Liver (tissue), 9 donors: ENCODE data around the gene FSCN2. TPM values are rescaled to one million over a fixed set of nuclear protein-coding genes. Genes with fewer than 3 reads are reported as not detected.

Source experiments
- DNase-seq: peaks from one replicate; pipeline ENCODE4 v3.0.0-alpha.2; 2017; ENCODE audit warnings: low spot score
- H3K27ac ChIP-seq, 2 donors: one replicate each; pipeline ENCODE4 v1.7.0; 2013; ENCODE audit warnings: inconsistent platforms in 2 of 2, low read length in 2 of 2, control low read depth in 1 of 2, low read depth in 1 of 2, mild to moderate bottlenecking in 1 of 2
- H3K27me3 ChIP-seq, 4 donors: one replicate each; pipeline versions ENCODE4 v1.6.1 to v1.7.0; 2013; ENCODE audit warnings: low read length in 3 of 4, inconsistent platforms in 1 of 4, mild to moderate bottlenecking in 1 of 4, moderate library complexity in 1 of 4; ENCODE audit not compliant: control insufficient read depth in 4 of 4, insufficient read depth in 4 of 4
- H3K36me3 ChIP-seq, 4 donors: one replicate each; pipeline versions ENCODE4 v1.6.1 to v1.7.0; 2013; ENCODE audit warnings: low read length in 3 of 4, mild to moderate bottlenecking in 3 of 4, low read depth in 1 of 4, moderate library complexity in 1 of 4; ENCODE audit not compliant: control insufficient read depth in 4 of 4, insufficient read depth in 3 of 4
- H3K4me1 ChIP-seq, 4 donors: one replicate each; pipeline versions ENCODE4 v1.6.1 to v1.7.0; 2013; ENCODE audit warnings: low read length in 3 of 4, mild to moderate bottlenecking in 3 of 4, moderate library complexity in 1 of 4; ENCODE audit not compliant: control insufficient read depth in 4 of 4, insufficient read depth in 4 of 4
- H3K4me3 ChIP-seq, 3 donors: one replicate each; pipeline versions ENCODE4 v1.6.1 to v1.7.0; 2013; ENCODE audit warnings: low read length in 3 of 3, control low read depth in 1 of 3, low read depth in 1 of 3, mild to moderate bottlenecking in 1 of 3
- H3K9ac ChIP-seq, 2 donors: one replicate each; pipeline ENCODE4 v1.7.0; 2013; ENCODE audit warnings: low read length in 2 of 2, mild to moderate bottlenecking in 2 of 2, moderate library complexity in 2 of 2, control low read depth in 1 of 2, low read depth in 1 of 2
- H3K9me3 ChIP-seq, 4 donors: one replicate each; pipeline versions ENCODE4 v1.6.1 to v1.7.0; 2013; ENCODE audit warnings: low read length in 3 of 4; ENCODE audit not compliant: control insufficient read depth in 4 of 4
- CTCF ChIP-seq: fragments of 150-350 bp; IDR thresholded peaks from 2 replicates; pipeline ENCODE4 v1.5.1; 2017; ENCODE audit warnings: improper control_type of control experiment, low read depth, low read length; ENCODE audit not compliant: missing input control
- EGR1 ChIP-seq, 2 donors: IDR thresholded peaks; 2 replicates each; pipeline ENCODE4 v1.6.1; 2016 to 2018; ENCODE audit warnings: antibody characterized with exemption in 2 of 2, low read depth in 2 of 2
- FOXA1 ChIP-seq: IDR thresholded peaks from 2 replicates; pipeline ENCODE4 v1.6.1; 2016; ENCODE audit warnings: antibody characterized with exemption
- FOXA2 ChIP-seq: IDR thresholded peaks from 2 replicates; pipeline ENCODE4 v1.6.1; 2016; ENCODE audit warnings: antibody characterized with exemption
- HNF4A ChIP-seq, 2 donors: conservative IDR thresholded peaks; 2 replicates each; pipeline ENCODE4 v1.6.1; 2016; ENCODE audit warnings: antibody characterized with exemption in 2 of 2, mild to moderate bottlenecking in 2 of 2
- HNF4G ChIP-seq: IDR thresholded peaks from 2 replicates; pipeline ENCODE4 v1.6.1; 2016; ENCODE audit warnings: antibody characterized with exemption
- JUND ChIP-seq, 2 donors: IDR thresholded peaks; 2 replicates each; pipeline ENCODE4 v1.6.1; 2016; ENCODE audit warnings: antibody characterized with exemption in 2 of 2
- MAX ChIP-seq: IDR thresholded peaks from 2 replicates; pipeline ENCODE4 v1.6.1; 2016; ENCODE audit warnings: antibody characterized with exemption
- REST ChIP-seq: IDR thresholded peaks from 2 replicates; pipeline ENCODE4 v1.6.1; 2016; ENCODE audit warnings: antibody characterized with exemption, mild to moderate bottlenecking
- RXRA ChIP-seq, 2 donors: IDR thresholded peaks; 2 replicates each; pipeline ENCODE4 v1.6.1; 2017 to 2018; ENCODE audit warnings: antibody characterized with exemption in 2 of 2, mild to moderate bottlenecking in 1 of 2
- SP1 ChIP-seq: IDR thresholded peaks from 2 replicates; pipeline ENCODE4 v1.6.1; 2018; ENCODE audit warnings: antibody characterized with exemption, mild to moderate bottlenecking
- TAF1 ChIP-seq: conservative IDR thresholded peaks from 2 replicates; pipeline ENCODE4 v1.6.1; 2016; ENCODE audit warnings: antibody characterized with exemption, mild to moderate bottlenecking
- YY1 ChIP-seq: IDR thresholded peaks from 2 replicates; pipeline ENCODE4 v1.6.1; 2016; ENCODE audit warnings: antibody characterized with exemption, mild to moderate bottlenecking
- WGBS: extraction: QIAGEN DNeasy Blood & Tissue Kit; methylation state at CpG from one replicate; pipeline ENCODE4 v1.1.7; 2013; 5-methylcytosine and 5-hydroxymethylcytosine counted together
- polyA plus RNA-seq, 2 donors: library from polyadenylated mRNA; stranded (reverse) in 1 of 2; unstranded in 1 of 2; fragments of 200-250 nt in 1 of 2; fragments of >200 nt in 1 of 2; fragmentation: Nextera tagmentation in 1 of 2; extraction: Ambion mirVana in 1 of 2; gene quantifications; one replicate each; pipeline versions ENCODE4 v1.2.1 to v1.2.3, GENCODE V29; 2013 to 2015
- total RNA-seq, 2 donors: library from RNA; depleted of rRNA; stranded (reverse); fragments of >200 nt; gene quantifications; one replicate each; pipeline ENCODE4 v1.2.3, GENCODE V29; 2014
- TF ChIP-seq, protein P1 (sequence below): IDR thresholded peaks from 2 replicates; pipeline ENCODE4 v1.6.1; 2016; ENCODE audit warnings: antibody characterized with exemption
- TF ChIP-seq, protein P2 (sequence below): IDR thresholded peaks from 2 replicates; pipeline ENCODE4 v1.6.1; 2016; ENCODE audit warnings: antibody characterized with exemption
- donor health status: healthy.
- donor health status: healthy.
- donor health status: healthy.
- donor health status: healthy.
- donor health status: healthy.

The FSCN2 gene
- total and polyA plus RNA-seq, 4 donors, result 0.09 to 0.42 TPM; not detected in 2

GRCh38 chr17:81564778-81565177, 36.6 kb downstream of the FSCN2 start:
- TF ChIP-seq, protein P1, sequence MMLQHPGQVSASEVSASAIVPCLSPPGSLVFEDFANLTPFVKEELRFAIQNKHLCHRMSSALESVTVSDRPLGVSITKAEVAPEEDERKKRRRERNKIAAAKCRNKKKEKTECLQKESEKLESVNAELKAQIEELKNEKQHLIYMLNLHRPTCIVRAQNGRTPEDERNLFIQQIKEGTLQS, result no peak
- TF ChIP-seq CTCF, result no peak
- no peak for TF ChIP-seq FOXA2
- no peak for TF ChIP-seq YY1
- TF ChIP-seq REST, result no peak
- TF ChIP-seq HNF4G, result no peak
- TF ChIP-seq JUND (IDR thresholded peaks at IDR 0.05), result no peak
- TF ChIP-seq TAF1, result no peak
- TF ChIP-seq HNF4A (conservative IDR thresholded peaks at IDR 0.05), result no peak
- TF ChIP-seq SP1, result no peak
- TF ChIP-seq, protein P2, sequence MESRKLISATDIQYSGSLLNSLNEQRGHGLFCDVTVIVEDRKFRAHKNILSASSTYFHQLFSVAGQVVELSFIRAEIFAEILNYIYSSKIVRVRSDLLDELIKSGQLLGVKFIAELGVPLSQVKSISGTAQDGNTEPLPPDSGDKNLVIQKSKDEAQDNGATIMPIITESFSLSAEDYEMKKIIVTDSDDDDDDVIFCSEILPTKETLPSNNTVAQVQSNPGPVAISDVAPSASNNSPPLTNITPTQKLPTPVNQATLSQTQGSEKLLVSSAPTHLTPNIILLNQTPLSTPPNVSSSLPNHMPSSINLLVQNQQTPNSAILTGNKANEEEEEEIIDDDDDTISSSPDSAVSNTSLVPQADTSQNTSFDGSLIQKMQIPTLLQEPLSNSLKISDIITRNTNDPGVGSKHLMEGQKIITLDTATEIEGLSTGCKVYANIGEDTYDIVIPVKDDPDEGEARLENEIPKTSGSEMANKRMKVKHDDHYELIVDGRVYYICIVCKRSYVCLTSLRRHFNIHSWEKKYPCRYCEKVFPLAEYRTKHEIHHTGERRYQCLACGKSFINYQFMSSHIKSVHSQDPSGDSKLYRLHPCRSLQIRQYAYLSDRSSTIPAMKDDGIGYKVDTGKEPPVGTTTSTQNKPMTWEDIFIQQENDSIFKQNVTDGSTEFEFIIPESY, result no peak
- TF ChIP-seq RXRA (IDR thresholded peaks at IDR 0.05), result no peak
- no peak for TF ChIP-seq EGR1 (IDR thresholded peaks at IDR 0.05; ENCODE audit: low read depth in 2 of 2)
- H3K27ac ChIP-seq, result no peak overlapping the region
- no peaks in the 10 kb centered on the region for H3K27me3 ChIP-seq
- DNase-seq, result no peak
- H3K36me3 ChIP-seq, result peaks cover 13 to 56% (median 39%) of the 10 kb centered on the region in 4 donors
- no peaks in the 10 kb centered on the region for H3K9me3 ChIP-seq
- peaks cover 6 to 31% (median 25%) of the 10 kb centered on the region in 4 donors for H3K4me1 ChIP-seq
- H3K9ac ChIP-seq, result no peak overlapping the region
- no peak overlapping the region for H3K4me3 ChIP-seq
- WGBS, result 94% methylated on average over 17 of the region's 17 CpGs

GRCh38 chr17:81565231-81565630, 37.1 kb downstream of the FSCN2 start:
- Histone ChIP-seq H3K9me3 (no peaks in the 10 kb centered on the region), H3K9ac (no peak overlapping the region), H3K27me3 (no peaks in the 10 kb centered on the region), H3K4me3 (no peak overlapping the region), H3K36me3 (peaks cover 10 to 60% (median 43%) of the 10 kb centered on the region in 4 donors), H3K27ac (no peak overlapping the region), H3K4me1 (peaks cover 6 to 31% (median 25%) of the 10 kb centered on the region in 4 donors)
- TF ChIP-seq FOXA1 (no peak), JUND (IDR thresholded peaks at IDR 0.05) (no peak), MAX (no peak), YY1 (no peak), REST (no peak), CTCF (no peak)
- no peak for DNase-seq
- WGBS, result 95% methylated on average over 16 of the region's 16 CpGs
